NK-92 (cell line): Measurements from ENCODE around the gene NKTR.
"Not testable (repeated sequence)": the region's sequence is repeated elsewhere in the genome, so short reads cannot be mapped to it uniquely, and the experiment has no call there.

ENCODE experiments used
- DNase-seq: peaks from one replicate; lab custom pipeline; 2025; ENCODE audit not compliant: unreplicated experiment; lab: John Stamatoyannopoulos, UW

NKTR gene

DNA sequence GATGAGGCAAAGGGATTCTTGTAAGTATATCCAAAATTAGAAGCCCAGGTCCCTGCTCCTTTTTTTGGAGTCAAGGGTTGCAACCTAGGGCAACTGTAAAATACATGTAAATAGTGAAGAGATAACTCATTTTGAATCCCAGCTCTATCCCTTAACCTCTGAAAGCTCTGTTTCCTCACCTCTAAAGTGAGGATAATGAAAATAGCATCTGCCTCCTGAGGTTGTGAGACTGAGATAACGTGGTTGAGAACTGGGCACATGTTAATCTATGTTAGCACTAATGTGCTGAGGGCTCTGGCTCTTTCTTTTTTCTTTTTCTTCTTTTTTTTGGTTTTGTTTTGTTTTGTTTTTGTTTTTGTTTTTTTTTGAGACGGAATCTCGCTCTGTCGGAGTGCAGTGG is 4.8 kb upstream of the NKTR start:
- DNase-seq = no peak

DNA sequence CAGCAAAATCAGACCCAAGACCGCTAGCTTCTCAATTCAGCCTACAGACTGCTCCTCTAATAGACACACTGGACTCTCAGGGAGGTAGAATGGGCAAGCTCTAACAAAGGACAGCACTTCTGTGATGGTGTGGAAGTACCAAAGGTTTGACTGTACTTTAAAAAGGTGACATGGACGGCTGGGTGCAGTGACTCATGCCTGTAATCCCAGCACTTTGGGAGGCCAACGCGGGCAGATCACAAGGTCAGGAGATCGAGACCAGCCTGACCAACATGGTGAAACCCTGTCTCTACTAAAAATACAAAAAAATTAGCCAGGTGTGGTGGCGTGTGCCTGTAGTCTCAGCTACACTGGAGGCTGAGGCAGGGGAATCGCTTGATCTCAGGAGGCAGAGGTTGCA is 3.4 kb upstream of the NKTR start:
- not testable (repeated sequence) for DNase-seq

DNA sequence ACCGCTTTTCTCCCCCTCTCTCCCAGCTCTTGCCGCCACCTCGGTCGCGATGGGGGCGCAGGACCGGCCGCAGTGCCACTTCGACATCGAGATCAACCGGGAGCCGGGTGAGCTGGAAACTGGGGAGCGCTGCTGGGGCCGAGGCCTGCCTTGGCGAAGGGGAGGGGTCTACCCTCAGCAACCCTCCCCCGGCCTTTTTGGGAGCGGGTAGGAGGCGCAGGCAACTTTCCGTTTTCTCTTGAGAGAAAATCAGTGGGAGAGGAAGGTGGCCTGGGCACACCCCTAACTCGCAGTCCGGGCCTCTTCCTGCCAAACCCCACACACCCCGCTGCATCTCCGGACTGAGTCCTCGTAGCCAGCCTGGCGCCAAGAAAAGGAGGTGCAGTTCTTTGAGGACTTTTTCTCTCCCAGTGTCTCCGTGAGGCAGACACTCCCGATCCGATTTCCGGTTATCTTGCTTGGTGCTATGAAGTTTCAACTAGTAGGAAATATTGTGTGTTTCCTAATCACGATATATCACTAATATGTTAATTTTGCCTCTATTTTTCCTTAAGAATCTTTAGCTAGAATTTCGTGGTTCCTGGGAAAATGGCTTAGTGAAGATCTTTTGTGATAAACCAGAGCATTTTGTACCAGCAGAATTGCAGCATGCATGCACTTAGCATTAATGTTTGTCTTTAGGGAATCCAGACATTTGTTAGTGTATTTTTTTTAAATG is 631 bp downstream of the NKTR start:
- no peak for DNase-seq

DNA sequence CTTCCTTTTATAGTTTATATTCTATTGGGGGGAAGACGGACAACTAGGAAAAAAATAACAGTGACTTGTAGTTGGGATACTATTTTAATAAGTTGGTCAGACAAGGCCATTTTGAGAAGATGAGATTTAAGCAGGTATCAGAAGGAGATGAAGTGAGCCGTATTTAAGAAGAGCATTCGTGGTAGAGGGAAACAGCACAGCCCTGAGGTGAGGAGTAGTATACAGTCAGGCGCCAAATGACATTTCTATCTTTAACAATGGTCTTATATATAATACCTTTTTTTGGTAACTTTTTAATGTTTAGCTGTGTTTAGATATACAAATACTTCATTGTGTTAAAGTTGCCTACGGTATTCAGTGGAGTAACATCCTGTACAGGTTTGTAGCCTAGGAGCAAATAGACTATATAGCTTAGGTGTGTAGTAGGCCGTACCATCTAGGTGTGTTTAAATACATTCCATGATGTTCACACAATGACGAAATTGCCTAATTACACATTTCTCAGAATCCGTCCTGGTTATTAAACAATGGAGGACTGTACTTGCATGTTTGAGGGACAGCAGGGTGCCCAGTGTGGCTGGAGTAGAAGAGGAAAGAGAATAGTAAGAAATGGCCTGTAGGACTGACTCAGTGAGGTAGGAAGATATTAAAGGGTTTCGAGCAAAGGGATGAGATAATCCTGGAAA is 1.6 kb downstream of the NKTR start:
- no peak for DNase-seq

DNA sequence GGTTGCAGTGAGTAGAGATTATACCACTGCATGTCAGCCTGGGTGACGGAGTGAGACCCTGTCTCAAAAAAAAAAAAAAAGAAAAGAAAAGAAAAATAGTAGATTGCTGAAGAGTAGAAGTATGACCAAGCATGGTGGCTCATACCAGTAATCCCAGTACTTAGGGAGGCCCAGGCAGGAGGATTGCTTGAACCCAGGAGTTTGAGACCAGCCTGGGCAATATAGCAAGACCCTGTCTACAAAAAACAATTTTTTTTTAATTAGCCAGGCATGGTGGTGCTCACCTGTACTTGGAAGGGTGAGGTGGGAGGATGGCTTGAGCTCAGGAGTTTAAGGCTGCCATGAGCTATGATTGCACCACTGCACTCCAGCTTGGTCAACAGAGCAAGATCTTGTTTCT is 2.5 kb downstream of the NKTR start:
- DNase-seq = no peak

DNA sequence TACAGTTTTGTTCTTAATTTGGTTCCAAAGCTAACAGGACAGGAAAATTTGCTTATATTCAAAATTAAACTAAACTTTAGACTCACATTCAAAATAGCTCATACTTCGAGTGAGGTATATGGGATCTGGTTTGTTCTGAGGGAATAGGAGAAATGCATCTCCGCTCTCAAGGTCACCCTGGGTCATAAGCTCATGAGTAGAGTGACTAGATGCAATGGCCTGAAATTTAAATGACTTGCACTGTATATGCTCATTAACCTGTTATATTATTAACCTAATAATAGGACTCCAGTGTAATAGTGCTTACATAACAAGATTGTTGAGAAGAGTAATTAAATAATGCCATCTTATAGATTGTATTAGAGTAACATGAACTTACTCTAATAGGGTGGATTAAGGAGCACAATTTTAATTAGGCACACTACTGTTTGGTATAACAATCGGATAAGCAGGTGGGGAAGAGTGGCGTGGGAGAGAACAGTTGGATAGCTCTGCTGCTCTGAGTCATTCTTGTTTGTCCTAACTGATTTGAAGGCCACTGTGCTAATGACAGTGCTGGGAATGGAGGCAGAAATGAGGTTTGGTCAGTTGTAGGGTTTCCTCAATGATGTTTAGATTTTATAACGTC is 5.2 kb downstream of the NKTR start:
- no peak for DNase-seq

DNA sequence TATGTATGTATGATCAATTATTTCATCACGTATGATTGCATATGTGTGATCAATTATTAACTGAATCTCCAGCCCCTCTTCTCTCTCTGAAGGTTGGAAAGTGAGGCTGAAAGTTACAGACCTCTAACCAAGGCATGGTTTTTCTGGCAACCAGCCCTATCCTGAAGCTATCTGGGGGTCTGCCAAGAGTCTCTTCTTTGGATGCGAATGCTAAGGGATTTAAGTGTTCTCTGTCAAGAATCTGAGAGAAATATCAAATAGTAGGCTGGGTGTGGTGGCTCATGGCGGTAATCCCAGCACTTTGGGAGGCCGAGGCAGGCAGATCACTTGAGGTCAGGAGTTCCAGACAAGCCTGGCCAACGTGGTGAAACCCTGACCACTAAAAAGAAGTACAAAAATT is 8.1 kb downstream of the NKTR start:
- no peak for DNase-seq

DNA sequence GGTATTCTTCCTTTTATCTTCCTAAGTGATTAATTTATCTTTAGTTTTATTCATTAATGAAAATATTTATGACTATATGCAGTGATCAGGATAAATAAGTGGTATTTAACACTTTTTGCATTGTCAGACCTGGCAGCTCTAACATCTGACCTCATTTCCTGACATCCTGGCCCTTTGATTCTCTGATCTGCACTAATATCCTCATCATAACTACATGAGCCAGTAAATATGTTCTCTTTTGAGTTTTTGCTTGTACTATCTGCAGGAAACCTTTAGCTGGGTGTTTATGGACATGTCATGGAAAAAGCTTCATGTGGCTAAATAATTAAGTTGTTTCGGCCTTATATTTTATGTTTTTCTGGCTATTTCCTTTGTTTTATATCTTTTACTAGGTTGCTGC is 10.5 kb downstream of the NKTR start:
- no peak for DNase-seq

DNA sequence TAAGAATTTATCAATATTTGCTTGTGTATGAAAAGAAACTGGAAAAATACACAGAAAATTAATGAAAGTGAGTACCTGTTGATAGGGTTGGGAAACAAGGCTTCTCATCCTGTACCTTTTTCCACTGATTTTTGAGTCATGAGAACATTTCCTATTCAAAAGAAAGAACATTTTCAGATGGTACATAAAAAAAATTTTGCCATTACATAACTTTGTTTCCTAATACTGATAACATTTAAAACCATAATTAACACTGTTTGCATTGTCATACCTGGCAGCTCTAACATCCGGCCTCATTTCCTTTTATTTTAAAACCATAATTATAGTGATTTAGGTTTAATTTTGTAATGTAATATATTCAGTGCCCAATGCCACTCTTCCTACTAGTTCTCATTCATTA is 11.7 kb downstream of the NKTR start:
- DNase-seq = no peak

DNA sequence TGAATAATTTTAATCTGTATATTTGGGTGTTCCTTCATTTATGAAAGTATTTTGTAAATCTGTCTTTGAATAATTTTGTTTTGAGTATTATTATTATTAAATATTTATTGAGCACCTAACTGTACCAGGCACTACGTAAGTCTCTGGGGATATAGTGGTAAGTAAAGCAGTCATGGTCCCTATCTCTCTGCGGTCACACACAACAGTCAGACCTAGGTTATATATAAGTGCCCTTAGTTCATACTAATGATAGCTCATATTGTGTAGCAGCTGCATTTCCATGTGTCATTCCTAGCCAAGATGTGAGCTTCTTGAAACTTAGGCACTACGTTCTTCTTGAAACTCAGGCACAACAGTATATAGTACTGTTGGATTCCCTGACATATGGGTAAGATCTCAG is 12.4 kb downstream of the NKTR start:
- no peak for DNase-seq

DNA sequence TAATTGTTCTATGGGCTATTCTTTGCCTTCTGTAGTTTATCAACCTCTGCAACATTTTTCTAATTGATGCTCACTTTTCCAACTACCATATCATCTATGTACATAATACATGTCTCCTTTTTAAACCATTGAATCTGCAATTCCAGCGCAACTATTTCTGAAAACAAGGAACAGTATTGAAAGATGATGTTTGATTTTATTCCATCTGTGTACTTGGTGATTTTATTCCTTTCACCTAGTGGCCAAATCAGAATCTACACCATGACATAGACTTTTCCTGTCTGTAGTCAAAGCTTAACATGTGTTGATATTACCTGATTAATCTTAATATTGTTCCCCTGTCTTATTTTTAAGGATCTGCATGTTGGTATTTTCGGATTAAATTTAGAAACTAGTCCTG is 13.0 kb downstream of the NKTR start:
- DNase-seq = no peak

DNA sequence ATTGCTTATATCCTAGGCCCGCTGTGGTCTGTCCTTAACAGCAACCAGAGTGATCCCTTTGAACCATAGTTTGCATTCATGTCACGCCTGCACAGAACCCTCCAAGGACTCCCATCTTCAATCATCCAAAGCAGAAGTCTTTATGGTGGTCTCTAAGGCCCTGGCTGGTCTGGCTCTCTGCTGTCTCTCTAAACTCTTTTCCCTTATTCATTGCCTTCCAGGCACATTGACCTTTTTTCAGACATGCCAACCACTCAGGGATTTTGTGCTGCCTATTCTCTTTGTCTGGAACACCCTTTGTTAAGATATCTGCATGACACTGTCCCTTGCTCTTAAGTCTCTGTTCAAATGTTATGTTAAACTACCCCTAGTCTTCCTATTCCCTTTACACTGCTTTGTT is 31.1 kb downstream of the NKTR start:
- no peak for DNase-seq

DNA sequence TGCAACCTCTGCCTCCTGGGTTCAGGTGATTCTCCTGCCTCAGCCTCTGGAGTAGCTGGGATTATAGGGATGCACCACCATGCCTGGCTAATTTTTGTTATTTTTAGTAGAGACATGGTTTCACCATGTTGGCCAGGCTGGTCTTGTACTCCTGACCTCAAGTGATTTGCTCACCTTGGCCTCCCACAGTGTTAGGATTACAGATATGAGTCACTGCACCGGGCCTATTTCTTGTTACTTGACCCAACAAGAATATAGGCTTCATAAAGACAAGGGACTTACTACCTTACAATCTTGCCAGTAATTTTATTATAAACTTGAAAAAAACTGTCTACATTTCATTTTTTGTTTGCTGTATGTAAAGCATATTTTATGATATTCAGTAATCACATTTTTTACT is 31.7 kb downstream of the NKTR start:
- no peak for DNase-seq

DNA sequence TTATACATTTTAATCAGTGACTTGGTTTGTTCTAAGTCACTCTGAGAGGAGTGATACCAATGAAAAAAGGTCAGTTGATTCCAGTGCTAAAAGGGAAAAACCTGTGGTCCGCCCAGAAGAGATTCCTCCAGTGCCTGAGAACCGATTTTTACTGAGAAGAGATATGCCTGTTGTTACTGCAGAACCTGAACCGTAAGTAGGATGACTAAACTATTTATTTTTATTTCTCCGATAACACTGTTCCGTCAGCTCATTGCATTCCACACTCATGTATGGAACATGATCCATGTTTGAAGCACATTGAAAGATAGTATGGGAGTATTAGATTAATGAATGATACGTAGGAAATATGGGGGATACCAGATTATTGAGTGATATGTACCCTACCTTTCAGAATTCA is 33.1 kb downstream of the NKTR start:
- DNase-seq = no peak

DNA sequence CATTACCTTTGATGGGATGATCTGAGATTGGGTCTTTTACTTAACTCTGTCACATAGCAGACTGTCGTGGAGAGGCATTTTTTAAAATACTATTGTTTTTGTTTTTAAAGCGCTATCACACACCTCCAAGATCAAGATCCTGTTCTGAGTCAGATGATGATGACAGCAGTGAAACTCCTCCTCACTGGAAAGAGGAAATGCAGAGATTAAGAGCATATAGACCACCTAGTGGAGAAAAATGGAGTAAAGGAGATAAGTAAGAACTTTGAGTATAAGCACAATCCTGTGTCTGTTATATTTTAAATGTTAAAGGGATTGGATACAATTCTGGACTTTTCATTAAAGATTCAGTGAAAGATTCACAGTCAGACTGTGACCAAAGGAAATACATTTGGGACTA is 34.6 kb downstream of the NKTR start:
- DNase-seq = no peak

DNA sequence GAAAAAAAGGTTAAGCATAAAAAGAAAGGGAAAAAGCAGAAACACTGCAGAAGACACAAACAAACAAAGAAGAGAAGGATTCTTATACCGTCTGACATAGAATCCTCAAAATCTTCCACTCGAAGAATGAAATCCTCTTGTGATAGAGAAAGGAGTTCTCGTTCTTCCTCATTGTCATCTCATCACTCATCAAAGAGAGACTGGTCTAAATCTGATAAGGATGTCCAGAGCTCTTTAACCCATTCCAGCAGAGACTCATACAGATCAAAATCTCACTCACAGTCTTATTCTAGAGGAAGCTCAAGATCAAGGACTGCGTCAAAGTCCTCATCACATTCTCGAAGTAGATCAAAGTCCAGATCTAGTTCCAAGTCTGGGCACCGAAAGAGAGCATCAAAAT is 36.5 kb downstream of the NKTR start:
- no peak for DNase-seq

DNA sequence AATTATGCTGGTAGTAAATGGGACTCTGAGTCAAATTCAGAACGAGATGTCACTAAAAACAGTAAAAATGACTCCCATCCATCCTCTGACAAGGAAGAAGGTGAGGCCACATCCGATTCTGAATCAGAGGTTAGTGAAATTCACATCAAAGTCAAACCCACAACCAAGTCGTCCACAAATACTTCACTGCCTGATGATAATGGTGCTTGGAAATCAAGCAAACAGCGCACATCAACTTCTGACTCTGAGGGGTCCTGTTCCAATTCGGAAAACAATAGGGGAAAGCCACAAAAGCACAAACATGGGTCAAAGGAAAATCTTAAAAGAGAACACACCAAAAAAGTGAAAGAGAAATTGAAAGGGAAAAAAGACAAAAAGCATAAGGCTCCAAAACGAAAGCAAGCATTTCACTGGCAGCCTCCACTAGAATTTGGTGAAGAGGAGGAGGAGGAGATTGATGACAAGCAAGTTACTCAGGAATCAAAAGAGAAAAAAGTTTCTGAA is 37.9 kb downstream of the NKTR start:
- no peak for DNase-seq

DNA sequence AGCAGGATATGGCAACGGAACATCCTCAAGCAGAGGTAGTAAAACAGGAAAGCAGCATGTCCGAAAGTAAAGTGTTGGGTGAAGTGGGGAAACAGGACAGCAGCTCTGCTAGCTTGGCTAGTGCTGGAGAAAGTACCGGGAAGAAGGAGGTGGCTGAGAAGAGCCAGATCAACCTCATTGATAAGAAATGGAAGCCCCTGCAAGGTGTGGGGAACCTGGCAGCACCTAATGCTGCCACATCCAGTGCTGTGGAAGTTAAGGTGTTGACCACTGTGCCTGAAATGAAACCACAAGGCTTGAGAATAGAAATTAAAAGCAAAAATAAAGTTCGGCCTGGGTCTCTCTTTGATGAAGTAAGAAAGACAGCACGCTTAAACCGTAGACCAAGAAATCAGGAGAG is 38.7 kb downstream of the NKTR start:
- no peak for DNase-seq

DNA sequence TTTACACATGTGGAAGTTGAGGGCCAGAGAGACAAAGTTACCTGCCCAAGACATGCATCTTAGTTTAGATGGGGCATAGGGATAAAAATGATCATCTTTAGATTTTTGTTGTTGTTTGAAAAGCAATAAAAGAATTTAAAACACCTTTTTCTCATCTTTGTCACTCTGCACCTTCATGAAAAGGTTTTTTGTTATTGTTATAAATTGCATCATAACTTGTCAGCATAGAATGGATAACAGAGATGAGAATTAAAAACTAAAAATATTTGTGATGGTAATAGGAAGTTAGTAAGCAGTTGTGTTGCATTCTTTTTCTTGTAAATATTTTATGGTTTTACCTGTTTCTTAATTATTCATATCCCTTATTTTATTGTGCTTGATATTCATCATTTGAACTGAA is 39.6 kb downstream of the NKTR start:
- DNase-seq = no peak

DNA sequence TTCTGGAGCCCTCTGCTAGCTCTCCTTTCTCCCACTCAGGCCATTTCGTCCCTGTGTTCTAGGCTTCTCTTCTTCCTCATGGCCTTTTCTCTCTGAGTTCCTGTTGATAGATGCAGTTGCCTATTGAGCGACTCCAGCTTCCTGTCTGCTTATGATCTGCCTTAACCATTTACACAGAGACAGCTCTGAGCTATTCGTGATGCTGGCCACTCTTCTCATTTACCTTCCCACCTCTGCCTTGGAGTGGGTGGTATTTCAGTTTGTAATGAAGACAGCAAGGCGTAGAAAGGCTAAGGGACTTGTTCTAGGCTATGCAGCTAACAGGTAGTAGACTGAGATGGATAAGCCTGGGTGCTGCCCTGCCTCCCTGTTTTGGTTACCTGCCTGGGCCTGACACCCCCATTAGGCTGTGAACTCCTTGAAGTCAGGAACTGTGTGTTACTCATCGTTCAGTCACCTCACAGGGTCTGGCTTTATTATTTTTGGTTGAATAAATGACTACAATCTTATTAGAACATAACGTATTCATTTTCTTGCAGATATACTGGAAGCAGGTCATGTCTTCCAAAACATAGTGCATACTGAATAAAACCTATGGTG is 40.4 kb downstream of the NKTR start:
- no peak for DNase-seq

DNA sequence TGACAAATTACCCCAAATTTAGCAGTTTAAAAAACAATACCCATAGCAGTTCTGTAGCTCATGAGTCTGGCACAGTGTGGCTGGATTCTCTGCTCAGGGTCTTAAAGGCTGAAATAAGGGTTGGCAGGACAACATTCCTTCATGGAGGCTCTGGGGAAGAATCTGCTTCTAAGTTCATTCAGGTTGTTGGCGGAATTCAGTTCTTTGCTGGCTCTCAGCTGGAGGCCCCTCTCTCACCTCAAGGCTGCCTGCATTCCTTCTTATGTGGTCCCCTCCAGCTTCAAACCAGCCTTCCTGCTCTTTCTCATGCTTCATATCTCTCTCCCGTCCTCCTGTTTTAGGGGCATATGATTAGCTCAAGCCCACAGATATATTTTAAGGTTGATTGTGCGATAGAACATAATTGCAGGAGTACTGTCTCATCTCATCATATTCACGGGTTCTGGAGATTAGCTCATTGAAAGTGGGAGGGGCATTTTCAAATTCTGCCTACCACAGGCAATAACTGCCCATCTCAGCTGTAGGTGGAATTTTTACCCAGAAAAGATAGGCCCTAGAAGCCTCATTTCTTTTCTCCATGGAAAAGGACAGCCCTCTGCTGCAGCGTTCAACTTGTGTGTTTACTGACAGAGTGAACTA is 47.5 kb downstream of the NKTR start:
- no peak for DNase-seq

DNA sequence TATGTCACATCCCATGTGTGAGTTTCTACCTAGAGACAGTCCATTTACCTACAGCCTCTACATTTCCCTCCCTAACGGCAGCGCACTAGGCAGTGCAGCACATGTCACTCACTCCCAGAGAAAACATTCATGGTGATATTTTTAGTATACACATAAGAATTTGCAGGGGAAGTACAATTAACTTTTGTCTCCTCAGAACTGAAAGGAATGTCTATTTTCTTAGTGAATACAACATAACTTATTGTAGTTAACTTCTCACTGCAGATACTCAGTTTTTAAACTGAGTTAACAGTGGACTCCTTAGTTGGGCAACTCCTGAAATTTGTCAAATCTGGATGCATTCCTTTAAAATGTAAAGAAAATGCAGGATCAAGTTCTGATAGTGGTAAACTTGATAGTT is 48.5 kb downstream of the NKTR start:
- no peak for DNase-seq
